ENCODE results near the gene CTU2. TPM values are rescaled to one million over a fixed set of nuclear protein-coding genes. Genes with fewer than 3 reads are reported as not detected.
"Not testable (repeated sequence)": the region's sequence is repeated elsewhere in the genome, so short reads cannot be mapped to it uniquely, and the experiment has no call there.

The CTU2 gene
- polyA plus RNA-seq (ENCODE audit: insufficient read length in 10 of 10), result 10 to 100 TPM in 8 of 10 donors, 1 to 10 TPM in 2; 8.2 to 15.7 (median 11.8) TPM
- long read RNA-seq, donor 1, partial matches to known transcripts, result 9 of 13 reads
- long read RNA-seq, donor 1, other reads (novel, unspliced or antisense), result 0 of 13 reads
- long read RNA-seq, donor 2, partial matches to known transcripts, result 0 of 4 reads
- long read RNA-seq, donor 2, other reads (novel, unspliced or antisense), result 0 of 4 reads
- long read RNA-seq, donor 3, result 0 reads
- long read RNA-seq, donor 4, result 0 reads
- long read RNA-seq, donor 5, partial matches to known transcripts, result 0 of 3 reads
- long read RNA-seq, donor 5, other reads (novel, unspliced or antisense), result 0 of 3 reads
- long read RNA-seq, donor 6, transcript CTU2-202 (15 exons, 1,751 nt), result major isoform, 6 of 22 reads
- long read RNA-seq, donor 6, partial matches to known transcripts, result 16 of 22 reads
- long read RNA-seq, donor 6, other reads (novel, unspliced or antisense), result 0 of 22 reads
- long read RNA-seq, donor 7, partial matches to known transcripts, result 0 of 5 reads
- long read RNA-seq, donor 7, other reads (novel, unspliced or antisense), result 0 of 5 reads
- long read RNA-seq, donor 8, partial matches to known transcripts, result 0 of 1 reads
- long read RNA-seq, donor 8, other reads (novel, unspliced or antisense), result 0 of 1 reads
- long read RNA-seq, donor 9, partial matches to known transcripts, result 0 of 1 reads
- long read RNA-seq, donor 9, other reads (novel, unspliced or antisense), result 0 of 1 reads

GRCh38 chr16:88706229-88706964, at the start of gene CTU2, which contains the start of gene RNF166:
CTU2 (plus strand) TSS chr16:88706503; CDS start chr16:88706531, 28 bp downstream.
RNF166 (minus strand) TSS chr16:88706408; CDS start chr16:88706325, 83 bp downstream.
- DNase-seq, result peak; percentile 86 to 96 (median 95)

GRCh38 chr16:88657371-88657770, 48.9 kb upstream of the CTU2 start:
- no peak for DNase-seq

GRCh38 chr16:88658714-88659113, 47.6 kb upstream of the CTU2 start:
- DNase-seq, result no peak

GRCh38 chr16:88659160-88659559, 47.1 kb upstream of the CTU2 start:
- DNase-seq, result no peak

GRCh38 chr16:88661468-88661867, 44.8 kb upstream of the CTU2 start:
- DNase-seq, result no peak

GRCh38 chr16:88662222-88662842, 44.0 kb upstream of the CTU2 start:
- DNase-seq, result no peak

- DNase-seq, result peak; percentile 98 to 99 (median 99)
Observed at GRCh38 chr16:88662843-88663606, 43.3 kb upstream of the CTU2 start, which contains the start of gene MVD. MVD (minus strand) TSS chr16:88663091; CDS start chr16:88663080, 11 bp downstream.

GRCh38 chr16:88665148-88665547, 41.2 kb upstream of the CTU2 start:
- DNase-seq, result no peak

GRCh38 chr16:88665570-88665969, 40.7 kb upstream of the CTU2 start:
- no peak for DNase-seq

GRCh38 chr16:88667461-88667860, 38.8 kb upstream of the CTU2 start:
- DNase-seq, result no peak

- DNase-seq, result not testable (repeated sequence)
Observed at GRCh38 chr16:88669493-88669892, 36.8 kb upstream of the CTU2 start.

- DNase-seq, result peak in 1 of 3 donors; percentile 42
Observed at GRCh38 chr16:88669980-88670379, 36.3 kb upstream of the CTU2 start.

GRCh38 chr16:88671806-88672205, 34.5 kb upstream of the CTU2 start:
- no peak for DNase-seq

GRCh38 chr16:88672776-88673175, 33.5 kb upstream of the CTU2 start:
- DNase-seq, result no peak

GRCh38 chr16:88673716-88674379, 32.5 kb upstream of the CTU2 start:
- DNase-seq, result no peak

- DNase-seq, result no peak
Observed at GRCh38 chr16:88676502-88677242, 29.6 kb upstream of the CTU2 start.

- DNase-seq, result no peak
Observed at GRCh38 chr16:88677721-88678120, 28.6 kb upstream of the CTU2 start.

- DNase-seq, result no peak
Observed at GRCh38 chr16:88678224-88678979, 27.9 kb upstream of the CTU2 start.
